HCT116 (cell line): Measurements from ENCODE around the gene SDK2. TPM values are rescaled to one million over a fixed set of nuclear protein-coding genes. Genes with fewer than 3 reads are reported as not detected.

Experiments
- ATAC-seq: fragments of 200-7000 bp; cut with Tn5 transposase; 2 replicates; pipeline ENCODE4 v1.9.1; 2020; ENCODE audit warnings: mild to moderate bottlenecking, moderate library complexity
- BruUV-seq: library from RNA; stranded (reverse); fragments of 400-500 nt; replicated peaks from 2 replicates; lab custom pipeline; 2021; lab: Mats Ljungman, UMichigan
- CTCF ChIA-PET: fragments of 300-600 bp; sonication (Branson Sonifier 250); formaldehyde crosslinking; loops from one replicate; lab custom pipeline; 2021; ENCODE audit warnings: antibody characterized with exemption; lab: Charles Lee
- POLR2A ChIA-PET: fragments of 300-600, 350-600 bp; sonication (Branson Sonifier 250); formaldehyde crosslinking; loops from one replicate; lab custom pipeline; 2021; ENCODE audit warnings: antibody characterized with exemption; lab: Charles Lee
- RAD21 ChIA-PET, 2 experiments: fragments of 300-600 bp; sonication (Branson Sonifier 250); formaldehyde crosslinking; loops; one replicate each; lab custom pipeline; 2023; ENCODE audit warnings: low total read pairs in 2 of 2; ENCODE audit not compliant: uncharacterized antibody in 2 of 2, unreplicated experiment in 2 of 2, low non-redundant PET in 1 of 2; lab: Charles Lee
- DNase-seq: peaks from one replicate; pipeline ENCODE4 v3.0.0-alpha.2; 2010; ENCODE audit warnings: low read depth, low spot score
- H2AFZ ChIP-seq: fragments of 200-600 bp; shearing (Covaris generic), sonication (generic); 2 replicates; pipeline ENCODE4 v1.6.1; 2017; ENCODE audit warnings: low read depth, mixed run types, mixed read lengths, antibody characterized with exemption, low read length; ENCODE audit not compliant: poor library complexity, severe bottlenecking
- H3K27ac ChIP-seq: 2 replicates; pipeline ENCODE4 v1.5.1; 2012; ENCODE audit warnings: low read depth, low read length
- H3K27me3 ChIP-seq: fragments of 200-600 bp; sonication (generic); 2 replicates; pipeline ENCODE4 v1.6.1; 2016; ENCODE audit warnings: mixed run types, low read length, mixed read lengths; ENCODE audit not compliant: insufficient read depth
- H3K36me3 ChIP-seq, 2 experiments: fragments of 200-500 bp in 1 of 2; fragments of 200-600 bp in 1 of 2; sonication (Bioruptor generic) in 1 of 2; sonication (generic) in 1 of 2; 2 replicates each; pipeline versions ENCODE4 v1.5.1 to v1.6.1; 2014 to 2016; ENCODE audit warnings: low read length in 2 of 2, inconsistent platforms in 1 of 2, mixed read lengths in 1 of 2, mixed run types in 1 of 2; ENCODE audit not compliant: insufficient read depth in 2 of 2, control insufficient read depth in 1 of 2
- H3K4me1 ChIP-seq, 2 experiments: fragments of 200-600 bp in 1 of 2; sonication (generic) in 1 of 2; 2 replicates each; pipeline versions ENCODE4 v1.5.1 to v1.6.1; 2012 to 2017; ENCODE audit warnings: low read length in 2 of 2, inconsistent platforms in 1 of 2, mild to moderate bottlenecking in 1 of 2, mixed read lengths in 1 of 2, mixed run types in 1 of 2, moderate library complexity in 1 of 2; ENCODE audit not compliant: insufficient read depth in 2 of 2, control insufficient read depth in 1 of 2
- H3K4me2 ChIP-seq: fragments of 200-600 bp; sonication (generic); 2 replicates; pipeline ENCODE4 v1.6.1; 2017; ENCODE audit warnings: mixed run types, low read length, mixed read lengths
- H3K4me3 ChIP-seq, 2 experiments: fragments of 200-600 bp in 1 of 2; sonication (generic) in 1 of 2; replicated peaks in 1 of 2; 2 replicates each; pipeline ENCODE4 v1.5.1; 2011 to 2016; ENCODE audit warnings: low read length in 2 of 2, control low read depth in 1 of 2, low read depth in 1 of 2, mild to moderate bottlenecking in 1 of 2, mixed read lengths in 1 of 2, mixed run types in 1 of 2
- H3K79me2 ChIP-seq: fragments of 200-600 bp; sonication (generic); 2 replicates; pipeline ENCODE4 v1.6.1; 2017; ENCODE audit warnings: mild to moderate bottlenecking, mixed run types, low read length, moderate library complexity, mixed read lengths; ENCODE audit not compliant: insufficient read depth
- H3K9ac ChIP-seq: fragments of 200-600 bp; sonication (generic); 2 replicates; pipeline ENCODE4 v1.6.1; 2016; ENCODE audit warnings: low read length, mixed read lengths
- H3K9me2 ChIP-seq: fragments of 200-600 bp; sonication (generic), shearing (Covaris generic); 2 replicates; pipeline ENCODE4 v1.6.1; 2017; ENCODE audit warnings: mixed run types, mild to moderate bottlenecking, moderate library complexity; ENCODE audit not compliant: insufficient read depth
- H3K9me3 ChIP-seq, 2 experiments: fragments of 200-500 bp in 1 of 2; fragments of 200-600 bp in 1 of 2; sonication (Bioruptor generic) in 1 of 2; sonication (generic) in 1 of 2; 2 replicates each; pipeline ENCODE4 v1.6.1; 2014 to 2017; ENCODE audit warnings: low read length in 2 of 2, mixed read lengths in 2 of 2, inconsistent platforms in 1 of 2, low read depth in 1 of 2, mild to moderate bottlenecking in 1 of 2, mixed run types in 1 of 2, moderate library complexity in 1 of 2; ENCODE audit not compliant: control insufficient read depth in 1 of 2, insufficient read depth in 1 of 2
- H4K20me1 ChIP-seq: fragments of 200-600 bp; sonication (generic), shearing (Covaris generic); 2 replicates; pipeline ENCODE4 v1.6.1; 2017; ENCODE audit warnings: mixed run types, mild to moderate bottlenecking, moderate library complexity; ENCODE audit not compliant: insufficient read depth
- CBX3 ChIP-seq: IDR thresholded peaks from 2 replicates; pipeline ENCODE4 v1.6.1; 2012; ENCODE audit warnings: low read depth
- EGR1 ChIP-seq: IDR thresholded peaks from 2 replicates; pipeline ENCODE4 v1.6.1; 2012; ENCODE audit warnings: low read depth
- ELF1 ChIP-seq: IDR thresholded peaks from 2 replicates; pipeline ENCODE4 v1.6.1; 2012; ENCODE audit warnings: low read depth, borderline replicate concordance
- EZH2phosphoT487 ChIP-seq: fragments of 200-600 bp; IDR thresholded peaks from 2 replicates; pipeline ENCODE4 v1.6.1; 2018; ENCODE audit warnings: antibody characterized with exemption, borderline replicate concordance
- FOSL1 ChIP-seq: IDR thresholded peaks from 2 replicates; pipeline ENCODE4 v1.6.1; 2012; ENCODE audit warnings: low read depth
- POLR2AphosphoS5 ChIP-seq: IDR thresholded peaks from 2 replicates; pipeline ENCODE4 v1.6.1; 2011; ENCODE audit warnings: mild to moderate bottlenecking, low read depth, low read length, moderate library complexity
- RAD21 ChIP-seq: IDR thresholded peaks from 2 replicates; pipeline ENCODE4 v1.6.1; 2012; ENCODE audit warnings: low read depth, mild to moderate bottlenecking
- SP1 ChIP-seq: IDR thresholded peaks from 2 replicates; pipeline ENCODE4 v1.6.1; 2012; ENCODE audit warnings: low read depth
- TCF7L2 ChIP-seq: IDR thresholded peaks from 2 replicates; pipeline ENCODE4 v1.7.0; 2011; ENCODE audit warnings: borderline replicate concordance, inconsistent platforms; ENCODE audit not compliant: insufficient read depth, insufficient read length; ENCODE audit errors: extremely low read depth
- ZFX ChIP-seq: fragments of 450-650 bp; IDR thresholded peaks from 2 replicates; pipeline ENCODE4 v1.6.1; 2017
- ZNF274 ChIP-seq: fragments of 200-500 bp; sonication (Bioruptor generic); IDR thresholded peaks from 2 replicates; pipeline ENCODE4 v1.6.1; 2014; ENCODE audit warnings: mild to moderate bottlenecking, low read depth, low read length, inconsistent platforms
- intact Hi-C: fragments of 100-400 bp; cut with micrococcal nuclease; formaldehyde crosslinking; loops from 2 replicates; pipeline ENCODE4 v1.10.0; 2022
- total RNA-seq: library from RNA; stranded (reverse); gene quantifications from one replicate; pipeline ENCODE4 v1.2.1, GENCODE V29; 2021; ENCODE audit not compliant: unreplicated experiment
- TF ChIP-seq, protein P1 (sequence below): IDR thresholded peaks from 2 replicates; pipeline ENCODE4 v1.6.1; 2011; ENCODE audit warnings: mild to moderate bottlenecking, low read length, moderate library complexity; ENCODE audit not compliant: insufficient replicate concordance; ENCODE audit errors: extremely low read depth
- TF ChIP-seq, protein P2 (sequence below): IDR thresholded peaks from 2 replicates; pipeline ENCODE4 v1.6.1; 2012
- TF ChIP-seq, protein P3 (sequence below): IDR thresholded peaks from 2 replicates; pipeline ENCODE4 v1.6.1; 2012; ENCODE audit warnings: low read depth

The SDK2 gene
- total RNA-seq, 1 experiment from 2014 or later = 0.10 TPM

DNA sequence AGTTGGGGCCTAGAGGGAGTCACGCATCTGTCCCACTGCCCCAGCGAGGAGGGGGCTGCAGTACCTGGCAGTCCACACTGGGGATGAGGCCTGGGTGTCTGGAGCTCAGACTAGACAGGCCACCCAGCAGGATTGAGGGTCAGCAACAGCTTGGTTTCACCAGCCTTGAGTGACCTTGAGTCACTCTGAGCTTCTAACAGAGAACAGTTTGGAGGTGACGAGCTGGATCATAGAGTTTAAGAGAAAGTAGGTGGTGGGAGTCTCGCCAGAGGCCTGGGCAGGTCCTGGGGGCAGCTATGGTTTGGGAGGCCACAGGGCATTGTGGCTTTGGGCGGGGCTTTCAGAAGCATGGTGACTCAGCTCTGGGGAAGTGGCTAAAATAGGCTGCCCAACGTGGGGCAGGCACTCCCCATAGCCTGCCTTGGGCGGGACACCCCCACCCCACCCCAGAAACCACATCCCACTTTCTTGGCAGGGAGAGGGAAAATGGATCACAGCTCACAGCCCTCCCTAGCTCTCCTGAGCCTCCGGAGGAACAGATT lies 352.9 kb downstream of the SDK2 start (continued):
- TF ChIP-seq, protein P1, sequence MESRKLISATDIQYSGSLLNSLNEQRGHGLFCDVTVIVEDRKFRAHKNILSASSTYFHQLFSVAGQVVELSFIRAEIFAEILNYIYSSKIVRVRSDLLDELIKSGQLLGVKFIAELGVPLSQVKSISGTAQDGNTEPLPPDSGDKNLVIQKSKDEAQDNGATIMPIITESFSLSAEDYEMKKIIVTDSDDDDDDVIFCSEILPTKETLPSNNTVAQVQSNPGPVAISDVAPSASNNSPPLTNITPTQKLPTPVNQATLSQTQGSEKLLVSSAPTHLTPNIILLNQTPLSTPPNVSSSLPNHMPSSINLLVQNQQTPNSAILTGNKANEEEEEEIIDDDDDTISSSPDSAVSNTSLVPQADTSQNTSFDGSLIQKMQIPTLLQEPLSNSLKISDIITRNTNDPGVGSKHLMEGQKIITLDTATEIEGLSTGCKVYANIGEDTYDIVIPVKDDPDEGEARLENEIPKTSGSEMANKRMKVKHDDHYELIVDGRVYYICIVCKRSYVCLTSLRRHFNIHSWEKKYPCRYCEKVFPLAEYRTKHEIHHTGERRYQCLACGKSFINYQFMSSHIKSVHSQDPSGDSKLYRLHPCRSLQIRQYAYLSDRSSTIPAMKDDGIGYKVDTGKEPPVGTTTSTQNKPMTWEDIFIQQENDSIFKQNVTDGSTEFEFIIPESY = peak; percentile 15
- TF ChIP-seq POLR2AphosphoS5 (peak; percentile 72), ZNF274 (no peak)

DNA sequence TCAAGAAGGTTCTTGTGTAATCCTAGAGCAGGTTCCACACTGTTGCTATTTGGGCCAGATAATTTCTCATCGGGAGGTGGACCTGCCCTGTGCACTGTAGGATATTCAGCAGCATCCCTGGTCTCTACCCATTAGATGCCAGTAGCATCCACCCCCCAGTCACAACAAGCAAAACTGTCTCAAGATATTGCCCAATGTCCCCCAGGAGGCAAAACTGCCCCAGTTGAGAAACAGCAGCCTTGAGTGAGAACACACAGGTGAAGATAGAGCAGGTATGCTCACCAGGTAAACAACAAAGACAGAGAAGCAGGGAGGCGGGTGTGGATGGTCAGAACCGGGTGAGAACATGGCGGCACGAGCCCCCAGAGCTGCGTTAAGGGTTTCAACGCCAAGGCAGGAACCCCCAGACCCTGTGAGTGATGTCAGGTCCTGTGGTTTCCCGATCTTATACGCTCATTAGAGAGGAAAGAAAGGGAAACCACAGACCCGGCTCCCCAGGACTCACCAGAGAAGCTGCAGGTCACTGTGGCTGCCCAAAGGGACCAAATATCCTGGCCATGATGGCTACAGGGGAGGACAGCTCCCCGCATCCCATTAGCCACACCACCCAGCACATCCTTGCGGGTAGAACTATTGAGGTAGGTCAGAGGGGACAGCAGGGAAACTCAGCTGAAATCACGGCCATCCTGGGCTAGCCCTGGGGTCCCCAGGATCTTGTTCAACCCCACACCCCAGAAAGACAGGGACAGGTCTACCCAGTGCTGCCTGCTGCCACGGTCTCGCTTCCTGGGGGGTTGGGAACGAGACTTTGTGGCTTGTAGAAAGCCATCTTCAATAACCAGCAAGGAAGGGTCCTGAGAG lies 353.6 kb downstream of the SDK2 start:
- H2AFZ ChIP-seq = no peak overlapping the region
- no TSS peak for BruUV-seq
- H3K4me2 ChIP-seq = peak overlapping the region; percentile 81
- H3K9me2 ChIP-seq = no peaks in the 10 kb centered on the region
- H3K79me2 ChIP-seq = peaks cover 93% of the 10 kb centered on the region
- H3K9me3 ChIP-seq = no peaks in the 10 kb centered on the region
- no peaks in the 10 kb centered on the region for H4K20me1 ChIP-seq
- H3K4me3 ChIP-seq = peak overlapping the region; percentile 38 to 50
- peaks cover under 1 to 7% of the 10 kb centered on the region in 2 experiments; a peak in 2 of 4 replicates for H3K36me3 ChIP-seq
- CTCF ChIA-PET = interaction anchor here (0.8 to 1.3 kb wide), 4 partner anchors 18 to 734 kb away, joined by 4 to 9 read pairs (median 4); no protein-coding TSS in a partner anchor
- POLR2A ChIA-PET = interaction anchor here (1.2 to 2.0 kb wide), 9 partner anchors 9 to 79 kb away, joined by 3 to 15 read pairs (median 4); partner anchors contain the start of gene CDC42EP4
- H3K4me1 ChIP-seq = peaks cover 82 to 91% of the 10 kb centered on the region in 2 experiments
- no peak for ATAC-seq
- H3K27ac ChIP-seq = peak overlapping the region; percentile 94
- peak overlapping the region; percentile 81 for H3K9ac ChIP-seq
- RAD21 ChIA-PET = interaction anchor here (0.5 to 1.7 kb wide), 4 partner anchors 17 to 131 kb away, joined by 3 to 7 read pairs (median 4); no protein-coding TSS in a partner anchor
- no peaks in the 10 kb centered on the region for H3K27me3 ChIP-seq
- intact Hi-C loops = loop anchor here (5.0 kb wide), 1 partner anchor 698 kb away; no protein-coding TSS in a partner anchor
- no peak for DNase-seq
- TF ChIP-seq, protein P1 = no peak
- TF ChIP-seq EZH2phosphoT487 (no peak), SP1 (no peak), RAD21 (no peak), ZFX (no peak), TCF7L2 (no peak), ELF1 (no peak), EGR1 (no peak), FOSL1 (no peak), CBX3 (no peak)
- TF ChIP-seq, protein P2, sequence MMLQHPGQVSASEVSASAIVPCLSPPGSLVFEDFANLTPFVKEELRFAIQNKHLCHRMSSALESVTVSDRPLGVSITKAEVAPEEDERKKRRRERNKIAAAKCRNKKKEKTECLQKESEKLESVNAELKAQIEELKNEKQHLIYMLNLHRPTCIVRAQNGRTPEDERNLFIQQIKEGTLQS = no peak
- TF ChIP-seq, protein P3, sequence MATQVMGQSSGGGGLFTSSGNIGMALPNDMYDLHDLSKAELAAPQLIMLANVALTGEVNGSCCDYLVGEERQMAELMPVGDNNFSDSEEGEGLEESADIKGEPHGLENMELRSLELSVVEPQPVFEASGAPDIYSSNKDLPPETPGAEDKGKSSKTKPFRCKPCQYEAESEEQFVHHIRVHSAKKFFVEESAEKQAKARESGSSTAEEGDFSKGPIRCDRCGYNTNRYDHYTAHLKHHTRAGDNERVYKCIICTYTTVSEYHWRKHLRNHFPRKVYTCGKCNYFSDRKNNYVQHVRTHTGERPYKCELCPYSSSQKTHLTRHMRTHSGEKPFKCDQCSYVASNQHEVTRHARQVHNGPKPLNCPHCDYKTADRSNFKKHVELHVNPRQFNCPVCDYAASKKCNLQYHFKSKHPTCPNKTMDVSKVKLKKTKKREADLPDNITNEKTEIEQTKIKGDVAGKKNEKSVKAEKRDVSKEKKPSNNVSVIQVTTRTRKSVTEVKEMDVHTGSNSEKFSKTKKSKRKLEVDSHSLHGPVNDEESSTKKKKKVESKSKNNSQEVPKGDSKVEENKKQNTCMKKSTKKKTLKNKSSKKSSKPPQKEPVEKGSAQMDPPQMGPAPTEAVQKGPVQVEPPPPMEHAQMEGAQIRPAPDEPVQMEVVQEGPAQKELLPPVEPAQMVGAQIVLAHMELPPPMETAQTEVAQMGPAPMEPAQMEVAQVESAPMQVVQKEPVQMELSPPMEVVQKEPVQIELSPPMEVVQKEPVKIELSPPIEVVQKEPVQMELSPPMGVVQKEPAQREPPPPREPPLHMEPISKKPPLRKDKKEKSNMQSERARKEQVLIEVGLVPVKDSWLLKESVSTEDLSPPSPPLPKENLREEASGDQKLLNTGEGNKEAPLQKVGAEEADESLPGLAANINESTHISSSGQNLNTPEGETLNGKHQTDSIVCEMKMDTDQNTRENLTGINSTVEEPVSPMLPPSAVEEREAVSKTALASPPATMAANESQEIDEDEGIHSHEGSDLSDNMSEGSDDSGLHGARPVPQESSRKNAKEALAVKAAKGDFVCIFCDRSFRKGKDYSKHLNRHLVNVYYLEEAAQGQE = no peak
